ENCODE results near the gene ANP32E. TPM values are rescaled to one million over a fixed set of nuclear protein-coding genes. Genes with fewer than 3 reads are reported as not detected.

ANP32E gene
- total RNA-seq, 1 donor: 13.8 TPM

GRCh38 chr1:150178548-150178947, 57.4 kb downstream of the ANP32E start:
- H3K4me2 ChIP-seq (ENCODE audit: insufficient read depth, low read length): no peak overlapping the region
- TF ChIP-seq, protein P1, sequence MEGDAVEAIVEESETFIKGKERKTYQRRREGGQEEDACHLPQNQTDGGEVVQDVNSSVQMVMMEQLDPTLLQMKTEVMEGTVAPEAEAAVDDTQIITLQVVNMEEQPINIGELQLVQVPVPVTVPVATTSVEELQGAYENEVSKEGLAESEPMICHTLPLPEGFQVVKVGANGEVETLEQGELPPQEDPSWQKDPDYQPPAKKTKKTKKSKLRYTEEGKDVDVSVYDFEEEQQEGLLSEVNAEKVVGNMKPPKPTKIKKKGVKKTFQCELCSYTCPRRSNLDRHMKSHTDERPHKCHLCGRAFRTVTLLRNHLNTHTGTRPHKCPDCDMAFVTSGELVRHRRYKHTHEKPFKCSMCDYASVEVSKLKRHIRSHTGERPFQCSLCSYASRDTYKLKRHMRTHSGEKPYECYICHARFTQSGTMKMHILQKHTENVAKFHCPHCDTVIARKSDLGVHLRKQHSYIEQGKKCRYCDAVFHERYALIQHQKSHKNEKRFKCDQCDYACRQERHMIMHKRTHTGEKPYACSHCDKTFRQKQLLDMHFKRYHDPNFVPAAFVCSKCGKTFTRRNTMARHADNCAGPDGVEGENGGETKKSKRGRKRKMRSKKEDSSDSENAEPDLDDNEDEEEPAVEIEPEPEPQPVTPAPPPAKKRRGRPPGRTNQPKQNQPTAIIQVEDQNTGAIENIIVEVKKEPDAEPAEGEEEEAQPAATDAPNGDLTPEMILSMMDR (IDR thresholded peaks at IDR 0.05; ENCODE audit: extremely low read depth, low read depth, low read length): no peak
- no peaks in the 10 kb centered on the region for H3K27me3 ChIP-seq (ENCODE audit: insufficient read depth, low read length)
- no peak overlapping the region for H3K4me3 ChIP-seq (ENCODE audit: insufficient read depth, low read length)
- no peaks in the 10 kb centered on the region for H3K36me3 ChIP-seq (ENCODE audit: insufficient read depth, low read length)
- H3K79me2 ChIP-seq (ENCODE audit: insufficient read depth, low read length): no peaks in the 10 kb centered on the region
- no peak overlapping the region for H2AFZ ChIP-seq (ENCODE audit: low read length)
- no peaks in the 10 kb centered on the region for H3K4me1 ChIP-seq (ENCODE audit: insufficient read depth, low read length)
- H3K9me3 ChIP-seq (ENCODE audit: low read depth, low read length): no peaks in the 10 kb centered on the region
- H3K27ac ChIP-seq (ENCODE audit: low read depth, low read length): no peak overlapping the region
- no peaks in the 10 kb centered on the region for H4K20me1 ChIP-seq (ENCODE audit: insufficient read depth, low read length)
- no peak for DNase-seq (ENCODE audit: insufficient read length, low spot score, missing footprints)

GRCh38 chr1:150176593-150176992, 59.3 kb downstream of the ANP32E start:
- Histone ChIP-seq H3K27me3 (ENCODE audit: insufficient read depth, low read length) (no peaks in the 10 kb centered on the region), H3K36me3 (ENCODE audit: insufficient read depth, low read length) (no peaks in the 10 kb centered on the region), H3K27ac (ENCODE audit: low read depth, low read length) (no peak overlapping the region), H3K4me2 (ENCODE audit: insufficient read depth, low read length) (no peak overlapping the region), H3K9me3 (ENCODE audit: low read depth, low read length) (no peaks in the 10 kb centered on the region), H3K4me3 (ENCODE audit: insufficient read depth, low read length) (no peak overlapping the region), H3K79me2 (ENCODE audit: insufficient read depth, low read length) (no peaks in the 10 kb centered on the region), H3K4me1 (ENCODE audit: insufficient read depth, low read length) (no peaks in the 10 kb centered on the region), H4K20me1 (ENCODE audit: insufficient read depth, low read length) (no peaks in the 10 kb centered on the region), H2AFZ (ENCODE audit: low read length) (no peak overlapping the region)
- TF ChIP-seq, protein P1 (IDR thresholded peaks at IDR 0.05; ENCODE audit: extremely low read depth, low read depth, low read length): no peak
- DNase-seq (ENCODE audit: insufficient read length, low spot score, missing footprints): no peak

DNA sequence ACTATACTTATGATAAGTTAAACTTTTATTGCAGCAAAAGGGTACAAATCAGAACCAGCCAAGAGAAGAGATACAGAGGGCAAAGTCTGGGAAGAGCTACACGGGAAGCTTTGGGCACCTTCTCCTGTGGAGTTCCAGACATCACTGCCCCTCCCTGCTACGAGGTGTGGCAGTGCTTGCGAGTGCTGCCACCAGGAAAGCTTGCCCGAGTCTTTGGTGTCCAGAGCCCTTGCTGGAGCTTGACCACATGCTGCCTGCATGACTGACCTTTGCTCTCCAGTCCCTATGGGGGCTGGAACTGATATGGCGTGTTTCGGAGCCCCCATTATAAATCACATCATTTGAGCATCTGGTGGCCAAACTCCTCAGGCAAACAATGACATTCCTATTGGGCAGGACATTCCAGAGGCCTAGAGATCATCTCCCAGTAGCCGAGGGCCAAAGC, 62.7 kb downstream of the ANP32E start:
- Histone ChIP-seq H3K36me3 (ENCODE audit: insufficient read depth, low read length) (no peaks in the 10 kb centered on the region), H3K27me3 (ENCODE audit: insufficient read depth, low read length) (no peaks in the 10 kb centered on the region), H4K20me1 (ENCODE audit: insufficient read depth, low read length) (no peaks in the 10 kb centered on the region), H2AFZ (ENCODE audit: low read length) (peak overlapping the region; percentile 18), H3K4me3 (ENCODE audit: insufficient read depth, low read length) (no peak overlapping the region), H3K4me2 (ENCODE audit: insufficient read depth, low read length) (no peak overlapping the region), H3K79me2 (ENCODE audit: insufficient read depth, low read length) (no peaks in the 10 kb centered on the region), H3K4me1 (ENCODE audit: insufficient read depth, low read length) (no peaks in the 10 kb centered on the region), H3K9me3 (ENCODE audit: low read depth, low read length) (no peaks in the 10 kb centered on the region), H3K27ac (ENCODE audit: low read depth, low read length) (no peak overlapping the region)
- TF ChIP-seq, protein P1 (IDR thresholded peaks at IDR 0.05; ENCODE audit: extremely low read depth, low read depth, low read length): no peak
- no peak for DNase-seq (ENCODE audit: insufficient read length, low spot score, missing footprints)

GRCh38 chr1:150171801-150172200, 64.1 kb downstream of the ANP32E start:
- H3K36me3 ChIP-seq (ENCODE audit: insufficient read depth, low read length): no peaks in the 10 kb centered on the region
- no peak overlapping the region for H2AFZ ChIP-seq (ENCODE audit: low read length)
- H3K9me3 ChIP-seq (ENCODE audit: low read depth, low read length): no peaks in the 10 kb centered on the region
- H3K4me3 ChIP-seq (ENCODE audit: insufficient read depth, low read length): no peak overlapping the region
- no peak for DNase-seq (ENCODE audit: insufficient read length, low spot score, missing footprints)
- no peaks in the 10 kb centered on the region for H3K79me2 ChIP-seq (ENCODE audit: insufficient read depth, low read length)
- H3K4me1 ChIP-seq (ENCODE audit: insufficient read depth, low read length): no peaks in the 10 kb centered on the region
- H3K4me2 ChIP-seq (ENCODE audit: insufficient read depth, low read length): no peak overlapping the region
- H4K20me1 ChIP-seq (ENCODE audit: insufficient read depth, low read length): no peaks in the 10 kb centered on the region
- H3K27ac ChIP-seq (ENCODE audit: low read depth, low read length): no peak overlapping the region
- H3K27me3 ChIP-seq (ENCODE audit: insufficient read depth, low read length): no peaks in the 10 kb centered on the region
- TF ChIP-seq, protein P1 (IDR thresholded peaks at IDR 0.05; ENCODE audit: extremely low read depth, low read depth, low read length): no peak

Data from osteoblast (primary cell).